Activated CD8-positive, alpha-beta memory T cell treated with anti-CD3 and anti-CD28 coated beads, Interleukin-2, amount 10 ng/mL, durations not matched to agents 7 days and 5 days (primary cell): ENCODE results near the gene SORCS2. TPM values are rescaled to one million over a fixed set of nuclear protein-coding genes. Genes with fewer than 3 reads are reported as not detected.

Experiments used
- ATAC-seq: fragments of 150-1000 bp; cut with Tn5 transposase; one replicate; pipeline ENCODE4 v1.10.0; 2021; ENCODE audit warnings: moderate library complexity
- CTCF ChIA-PET: fragments of 350-600 bp; sonication (Branson Sonifier 250); formaldehyde crosslinking; loops from one replicate; lab custom pipeline; 2021; ENCODE audit warnings: antibody characterized with exemption; lab: Charles Lee
- DNase-seq: peaks from one replicate; pipeline ENCODE4 v3.0.0-alpha.2; 2020
- H3K27ac Mint-ChIP-seq: one replicate; pipeline ENCODE4 v1.8.0; 2021; ENCODE audit warnings: mild to moderate bottlenecking, mixed read lengths
- H3K27me3 Mint-ChIP-seq: one replicate; pipeline ENCODE4 v1.8.0; 2021; ENCODE audit warnings: mixed read lengths
- H3K36me3 Mint-ChIP-seq: one replicate; pipeline ENCODE4 v1.8.0; 2021; ENCODE audit warnings: mild to moderate bottlenecking, mixed read lengths
- H3K4me1 Mint-ChIP-seq: one replicate; pipeline ENCODE4 v1.8.0; 2021; ENCODE audit warnings: mixed read lengths
- H3K4me3 Mint-ChIP-seq: one replicate; pipeline ENCODE4 v1.8.0; 2021; ENCODE audit warnings: mild to moderate bottlenecking, moderate library complexity, mixed read lengths
- H3K9me3 Mint-ChIP-seq: one replicate; pipeline ENCODE4 v1.8.0; 2022; ENCODE audit warnings: low read depth, mixed read lengths
- total RNA-seq, 2 experiments: library from RNA; stranded (reverse); gene quantifications; one replicate each; pipeline ENCODE4 v1.2.3, GENCODE V29; 2021

SORCS2 gene
- total RNA-seq, 2 experiments from 2014 or later = 0.05 to 0.06 TPM

DNA sequence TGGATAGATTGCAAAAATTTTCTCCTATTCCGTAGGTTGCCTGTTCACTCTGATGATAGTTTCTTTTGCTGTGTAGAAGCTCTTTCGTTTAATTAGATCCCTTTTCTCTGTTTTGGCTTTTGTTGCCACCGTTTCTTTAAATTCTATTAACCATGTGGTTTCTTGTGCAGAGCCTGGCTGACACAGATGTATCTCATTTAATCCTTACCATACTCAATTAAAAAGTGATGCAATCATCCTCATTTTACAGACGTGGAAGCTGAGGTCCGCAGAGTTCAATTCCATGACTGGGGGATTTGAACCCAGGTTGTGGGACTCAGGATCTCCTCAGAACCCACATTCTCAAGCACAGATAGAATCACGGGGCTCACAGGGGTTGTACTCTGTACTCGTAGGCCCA lies 66.7 kb downstream of the SORCS2 start:
- ATAC-seq = no peak
- no peak for DNase-seq
- no peak overlapping the region for H3K27ac Mint-ChIP-seq
- H3K4me3 Mint-ChIP-seq = no peak overlapping the region
- no peaks in the 10 kb centered on the region for H3K36me3 Mint-ChIP-seq
- no peaks in the 10 kb centered on the region for H3K4me1 Mint-ChIP-seq
- H3K9me3 Mint-ChIP-seq = no peaks in the 10 kb centered on the region
- H3K27me3 Mint-ChIP-seq = no peaks in the 10 kb centered on the region
- CTCF ChIA-PET = no interaction called here

- Mint-ChIP-seq H3K27me3 (no peaks in the 10 kb centered on the region), H3K4me1 (no peaks in the 10 kb centered on the region), H3K27ac (no peak overlapping the region), H3K36me3 (no peaks in the 10 kb centered on the region), H3K4me3 (no peak overlapping the region), H3K9me3 (no peaks in the 10 kb centered on the region)
- ATAC-seq = no peak
- CTCF ChIA-PET = interaction anchor here (0.6 kb wide), 1 partner anchor 422 kb away, joined by 4 read pairs; no protein-coding TSS in a partner anchor
- DNase-seq = no peak
Observed at GRCh38 chr4:7260569-7260968, 68.2 kb downstream of the SORCS2 start.

DNA sequence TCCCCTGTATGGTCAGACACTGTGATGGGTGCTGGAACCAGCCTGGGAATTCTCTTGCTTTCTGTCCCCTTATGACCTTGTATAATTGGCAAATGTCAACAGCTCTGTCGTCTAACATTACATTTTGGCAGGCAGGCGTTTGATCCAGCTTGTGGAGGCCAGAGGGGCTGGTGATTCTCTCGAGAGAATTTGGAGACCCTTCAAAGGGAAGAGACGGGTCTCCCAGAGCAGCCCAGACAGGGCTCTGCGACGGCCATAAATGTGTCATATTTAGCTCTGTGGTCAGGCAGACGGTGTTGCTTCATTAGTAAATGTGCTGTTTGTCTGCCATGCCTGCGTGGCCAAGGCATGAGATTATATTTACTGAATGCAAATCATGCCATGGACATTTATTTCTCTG lies 68.7 kb downstream of the SORCS2 start:
- no peaks in the 10 kb centered on the region for H3K9me3 Mint-ChIP-seq
- DNase-seq = no peak
- H3K4me1 Mint-ChIP-seq = no peaks in the 10 kb centered on the region
- no peak overlapping the region for H3K27ac Mint-ChIP-seq
- H3K36me3 Mint-ChIP-seq = no peaks in the 10 kb centered on the region
- H3K4me3 Mint-ChIP-seq = no peak overlapping the region
- CTCF ChIA-PET = interaction anchor here (0.6 kb wide), 1 partner anchor 422 kb away, joined by 4 read pairs; no protein-coding TSS in a partner anchor
- H3K27me3 Mint-ChIP-seq = peaks cover 2% of the 10 kb centered on the region
- ATAC-seq = no peak

DNA sequence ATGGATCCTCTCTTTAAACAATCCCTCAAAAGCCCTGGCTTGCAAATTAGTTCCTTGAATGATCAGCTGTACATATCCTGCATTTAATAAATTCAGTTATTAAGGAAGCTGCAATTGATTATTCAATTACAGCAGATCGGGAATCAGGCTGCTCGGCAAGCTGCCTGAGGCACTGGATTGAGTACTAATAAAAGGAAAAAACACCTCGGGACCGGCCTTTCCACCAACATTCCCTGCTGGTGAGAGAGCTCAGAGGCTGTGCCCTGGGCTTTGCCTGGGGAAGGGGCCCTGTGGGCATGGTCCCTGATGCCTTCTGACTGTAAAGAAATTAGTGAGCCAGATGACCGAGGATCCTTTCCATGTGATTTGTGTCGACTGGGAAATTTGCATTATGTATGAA lies 69.2 kb downstream of the SORCS2 start:
- no peaks in the 10 kb centered on the region for H3K9me3 Mint-ChIP-seq
- CTCF ChIA-PET = no interaction called here
- H3K4me1 Mint-ChIP-seq = no peaks in the 10 kb centered on the region
- H3K4me3 Mint-ChIP-seq = no peak overlapping the region
- no peaks in the 10 kb centered on the region for H3K36me3 Mint-ChIP-seq
- H3K27ac Mint-ChIP-seq = no peak overlapping the region
- peaks cover 2% of the 10 kb centered on the region for H3K27me3 Mint-ChIP-seq
- no peak for ATAC-seq
- no peak for DNase-seq

GRCh38 chr4:7262134-7262533 lies 69.8 kb downstream of the SORCS2 start:
- DNase-seq (no peak), ATAC-seq (no peak)
- Mint-ChIP-seq H3K4me3 (no peak overlapping the region), H3K27me3 (peaks cover 2% of the 10 kb centered on the region), H3K9me3 (no peaks in the 10 kb centered on the region), H3K4me1 (no peaks in the 10 kb centered on the region), H3K27ac (no peak overlapping the region), H3K36me3 (no peaks in the 10 kb centered on the region)
- CTCF ChIA-PET = no interaction called here

DNA sequence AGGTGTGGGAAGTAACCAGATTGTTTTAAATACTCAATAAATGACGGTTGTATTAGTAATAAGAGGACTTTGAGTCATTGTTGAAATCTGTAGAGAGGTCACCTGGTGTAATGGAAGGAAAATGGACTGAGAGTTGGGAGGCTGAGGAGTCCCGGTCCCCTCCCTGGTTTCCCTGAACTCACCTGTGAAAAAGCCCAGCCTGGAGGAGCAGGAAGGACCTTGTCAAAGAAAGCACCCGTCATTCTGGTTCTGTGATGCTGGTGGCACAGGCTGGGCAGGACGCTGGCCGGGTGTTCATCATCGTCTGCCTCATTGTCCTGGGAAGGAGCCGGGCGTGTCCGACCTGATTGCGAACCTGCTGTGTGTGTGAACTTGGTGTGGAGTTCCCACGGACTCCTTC lies 70.8 kb downstream of the SORCS2 start:
- peaks cover 2% of the 10 kb centered on the region for H3K27me3 Mint-ChIP-seq
- H3K9me3 Mint-ChIP-seq = no peaks in the 10 kb centered on the region
- H3K4me3 Mint-ChIP-seq = no peak overlapping the region
- no peak for ATAC-seq
- no peak overlapping the region for H3K27ac Mint-ChIP-seq
- H3K4me1 Mint-ChIP-seq = no peaks in the 10 kb centered on the region
- DNase-seq = no peak
- CTCF ChIA-PET = no interaction called here
- no peaks in the 10 kb centered on the region for H3K36me3 Mint-ChIP-seq

DNA sequence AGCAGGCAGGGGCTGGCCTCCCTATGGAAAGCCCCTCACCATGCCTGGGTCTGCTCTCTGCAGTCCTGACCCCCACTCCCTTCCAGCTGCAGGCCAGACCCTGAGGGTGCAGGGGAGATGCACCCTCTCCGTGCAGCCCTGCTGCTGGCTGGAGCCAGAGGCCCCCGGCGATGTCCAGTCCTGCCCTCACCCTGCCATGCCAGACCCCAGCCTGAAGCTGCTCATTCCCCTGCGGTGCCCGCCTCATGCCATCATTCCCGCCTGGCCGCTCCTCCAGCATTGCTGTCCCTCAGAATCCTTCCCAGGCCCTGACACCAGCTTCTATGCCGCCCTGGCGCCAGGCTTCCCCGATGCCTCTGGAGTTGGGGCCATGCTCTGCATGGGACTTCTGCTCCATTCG lies 72.4 kb downstream of the SORCS2 start:
- ATAC-seq = no peak
- CTCF ChIA-PET = no interaction called here
- no peaks in the 10 kb centered on the region for H3K9me3 Mint-ChIP-seq
- no peaks in the 10 kb centered on the region for H3K4me1 Mint-ChIP-seq
- H3K4me3 Mint-ChIP-seq = no peak overlapping the region
- no peak for DNase-seq
- no peaks in the 10 kb centered on the region for H3K36me3 Mint-ChIP-seq
- peaks cover 2% of the 10 kb centered on the region for H3K27me3 Mint-ChIP-seq
- H3K27ac Mint-ChIP-seq = no peak overlapping the region

DNA sequence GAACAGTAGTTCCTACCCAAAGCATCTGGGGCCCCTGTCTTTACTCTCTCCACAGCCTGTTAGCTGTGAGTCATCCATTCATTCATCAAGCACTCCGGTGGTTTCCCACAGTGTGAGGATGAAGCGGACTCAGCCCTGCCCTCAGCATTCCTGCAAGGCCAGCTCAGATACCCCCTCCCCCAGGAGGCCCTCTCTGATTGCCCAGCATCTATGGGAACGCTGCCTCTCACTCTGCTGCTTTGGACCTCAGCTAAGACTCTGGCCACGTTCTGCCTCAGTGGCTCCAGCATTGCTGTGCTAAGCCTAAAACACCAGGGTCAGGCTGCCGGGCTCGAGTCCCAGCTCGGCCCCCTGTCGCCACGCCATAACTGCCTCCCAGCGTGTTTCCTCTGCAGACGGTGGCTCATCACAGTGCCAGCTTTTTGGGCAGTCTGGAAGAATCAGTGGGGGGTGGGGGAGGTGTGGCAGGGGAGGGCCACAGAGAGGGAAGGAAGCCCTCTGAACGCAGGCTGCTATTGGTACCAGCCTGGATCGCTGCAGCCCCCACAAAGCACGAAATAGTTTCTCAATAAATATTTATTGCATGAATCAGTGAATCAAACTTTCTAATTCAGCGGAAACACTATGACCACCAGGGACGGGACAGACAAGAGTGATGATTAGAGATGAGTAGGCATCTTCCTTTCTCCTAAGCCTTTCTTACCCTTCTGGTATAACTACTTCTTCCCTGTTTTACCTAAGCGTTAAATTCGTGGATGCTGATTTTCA lies 74.4 kb downstream of the SORCS2 start:
- Mint-ChIP-seq H3K27ac (no peak overlapping the region), H3K36me3 (no peaks in the 10 kb centered on the region), H3K9me3 (no peaks in the 10 kb centered on the region), H3K27me3 (peaks cover 2% of the 10 kb centered on the region), H3K4me1 (no peaks in the 10 kb centered on the region), H3K4me3 (no peak overlapping the region)
- DNase-seq (no peak), ATAC-seq (no peak)
- CTCF ChIA-PET = no interaction called here

GRCh38 chr4:7267829-7268228 lies 75.5 kb downstream of the SORCS2 start:
- ATAC-seq (no peak), DNase-seq (no peak)
- H3K4me1 Mint-ChIP-seq = no peaks in the 10 kb centered on the region
- H3K27ac Mint-ChIP-seq = no peak overlapping the region
- no peaks in the 10 kb centered on the region for H3K9me3 Mint-ChIP-seq
- no peak overlapping the region for H3K4me3 Mint-ChIP-seq
- CTCF ChIA-PET = no interaction called here
- H3K36me3 Mint-ChIP-seq = no peaks in the 10 kb centered on the region
- H3K27me3 Mint-ChIP-seq = peaks cover 2% of the 10 kb centered on the region

DNA sequence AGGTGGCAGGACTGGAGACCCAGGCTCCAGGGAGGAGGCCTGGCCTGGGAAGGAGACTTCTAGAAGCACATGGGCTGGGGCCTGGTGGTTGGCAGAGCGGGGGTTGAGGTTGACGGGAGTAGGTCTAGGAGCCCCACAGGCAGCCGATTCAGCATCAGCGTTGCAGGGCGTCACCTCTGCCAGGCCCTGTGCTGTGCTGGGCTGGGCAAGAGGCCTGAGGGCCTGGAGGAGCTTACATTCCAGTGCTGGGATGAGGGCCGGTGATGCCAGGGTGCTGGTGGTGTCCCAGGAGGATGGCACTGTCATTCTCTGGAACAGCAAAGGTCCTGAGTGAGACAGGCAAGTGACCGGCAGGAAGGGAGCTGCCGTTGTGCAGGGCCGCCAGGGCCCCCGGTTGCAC lies 76.6 kb downstream of the SORCS2 start:
- Mint-ChIP-seq H3K27ac (no peak overlapping the region), H3K4me3 (no peak overlapping the region), H3K4me1 (no peaks in the 10 kb centered on the region), H3K9me3 (no peaks in the 10 kb centered on the region), H3K36me3 (no peaks in the 10 kb centered on the region), H3K27me3 (peaks cover 2% of the 10 kb centered on the region)
- CTCF ChIA-PET = no interaction called here
- DNase-seq = no peak
- ATAC-seq = no peak

DNA sequence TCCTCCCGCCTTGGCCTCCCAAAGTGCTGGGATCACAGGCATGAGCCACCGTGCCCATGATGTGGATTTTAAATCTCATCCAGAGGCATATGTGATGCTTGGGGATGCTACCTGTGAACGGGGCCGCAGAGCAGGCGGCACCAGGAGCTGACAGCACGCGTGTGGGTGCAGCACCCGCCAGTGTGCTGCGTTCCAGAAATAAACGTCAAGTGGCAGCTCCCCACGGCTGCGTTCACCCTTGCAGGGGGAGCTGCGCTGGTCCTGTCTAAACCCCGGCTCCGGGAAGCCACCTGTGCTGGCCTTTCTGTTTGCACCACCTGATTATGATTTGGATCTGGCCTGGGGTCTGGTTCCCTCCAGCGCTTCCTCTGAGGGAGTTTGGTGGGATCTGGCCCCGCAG lies 77.8 kb downstream of the SORCS2 start:
- peaks cover 2% of the 10 kb centered on the region for H3K27me3 Mint-ChIP-seq
- H3K36me3 Mint-ChIP-seq = no peaks in the 10 kb centered on the region
- H3K27ac Mint-ChIP-seq = no peak overlapping the region
- no peak overlapping the region for H3K4me3 Mint-ChIP-seq
- DNase-seq (no peak), ATAC-seq (no peak)
- H3K9me3 Mint-ChIP-seq = no peaks in the 10 kb centered on the region
- no peaks in the 10 kb centered on the region for H3K4me1 Mint-ChIP-seq
- CTCF ChIA-PET = no interaction called here

DNA sequence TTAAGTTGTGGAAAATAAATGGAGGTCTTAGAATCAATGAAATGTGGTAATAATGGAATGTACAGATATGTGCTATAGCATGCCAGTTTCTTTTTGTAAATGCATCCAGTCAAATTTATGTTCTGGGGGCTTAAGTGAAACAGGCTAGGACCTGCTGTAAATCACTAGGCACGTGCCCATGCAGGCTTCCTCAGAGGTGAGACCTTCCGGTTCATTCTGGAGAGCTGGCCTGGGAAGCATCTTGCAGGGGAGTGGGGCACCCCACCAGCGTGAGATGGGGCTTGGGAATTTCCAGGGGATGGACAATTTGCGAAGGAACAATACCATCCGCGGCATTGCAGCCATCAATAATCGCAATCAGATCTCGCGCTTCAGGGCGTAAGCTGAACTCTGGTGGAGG lies 80.1 kb downstream of the SORCS2 start:
- H3K9me3 Mint-ChIP-seq = no peaks in the 10 kb centered on the region
- ATAC-seq = no peak
- no peak for DNase-seq
- H3K4me3 Mint-ChIP-seq = no peak overlapping the region
- H3K4me1 Mint-ChIP-seq = no peaks in the 10 kb centered on the region
- no peaks in the 10 kb centered on the region for H3K27me3 Mint-ChIP-seq
- H3K27ac Mint-ChIP-seq = no peak overlapping the region
- CTCF ChIA-PET = no interaction called here
- H3K36me3 Mint-ChIP-seq = no peaks in the 10 kb centered on the region

DNA sequence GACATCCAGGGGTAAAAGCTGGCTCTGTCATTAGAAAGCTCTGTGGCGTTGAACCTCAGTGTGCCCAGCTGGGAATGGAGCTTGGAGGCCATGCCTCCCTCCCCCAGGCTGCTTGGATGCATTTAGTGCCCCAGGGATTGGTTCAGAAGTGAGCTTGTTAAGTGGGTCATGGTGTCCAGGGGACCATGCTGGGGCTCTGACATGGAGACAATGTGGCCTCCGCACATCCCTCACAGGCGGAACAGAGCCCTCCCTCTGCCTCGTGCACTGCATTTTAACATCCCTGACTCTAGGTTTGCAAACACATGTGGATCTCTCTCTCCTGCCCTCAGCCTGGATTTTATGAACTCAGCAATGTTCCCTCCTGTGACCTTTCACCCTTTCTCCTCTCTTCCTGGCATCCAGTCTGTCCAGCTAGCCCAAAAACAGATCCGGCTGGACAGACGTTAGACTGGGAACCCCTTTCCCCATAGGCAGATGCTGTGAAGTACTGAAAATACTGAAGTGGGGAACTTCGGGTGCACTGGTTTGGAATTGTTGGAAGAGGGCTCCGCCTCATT lies 81.5 kb downstream of the SORCS2 start:
- no peak overlapping the region for H3K4me3 Mint-ChIP-seq

GRCh38 chr4:7275067-7275466 lies 82.7 kb downstream of the SORCS2 start:
- H3K36me3 Mint-ChIP-seq = no peaks in the 10 kb centered on the region
- DNase-seq (no peak), ATAC-seq (no peak)
- no peak overlapping the region for H3K27ac Mint-ChIP-seq
- H3K4me3 Mint-ChIP-seq = no peak overlapping the region
- no peaks in the 10 kb centered on the region for H3K27me3 Mint-ChIP-seq
- no peaks in the 10 kb centered on the region for H3K9me3 Mint-ChIP-seq
- CTCF ChIA-PET = no interaction called here
- no peaks in the 10 kb centered on the region for H3K4me1 Mint-ChIP-seq

More for the DNA sequence above, 81.5 kb downstream of the SORCS2 start:
- no peaks in the 10 kb centered on the region for H3K4me1 Mint-ChIP-seq
- no peaks in the 10 kb centered on the region for H3K36me3 Mint-ChIP-seq
- H3K27ac Mint-ChIP-seq = no peak overlapping the region
- no peaks in the 10 kb centered on the region for H3K27me3 Mint-ChIP-seq
- CTCF ChIA-PET = no interaction called here
- H3K9me3 Mint-ChIP-seq = no peaks in the 10 kb centered on the region
- no peak for ATAC-seq
- DNase-seq = no peak
